PC-3 (cell line): ENCODE data around the gene SCNN1B. TPM values are rescaled to one million over a fixed set of nuclear protein-coding genes. Genes with fewer than 3 reads are reported as not detected.

Experiments
- ATAC-seq: fragments of 200-7000 bp; cut with Tn5 transposase; 2 replicates; pipeline ENCODE4 v1.9.1; 2020; ENCODE audit warnings: mild to moderate bottlenecking, moderate library complexity
- BruUV-seq: library from RNA; stranded (reverse); fragments of 400-500 nt; replicated peaks from 2 replicates; lab custom pipeline; 2021; lab: Mats Ljungman, UMichigan
- CTCF ChIA-PET: fragments of 300-600 bp; sonication (Branson Sonifier 250); formaldehyde crosslinking; loops from one replicate; lab custom pipeline; 2022; ENCODE audit warnings: antibody characterized with exemption; lab: Charles Lee
- POLR2A ChIA-PET: fragments of 300-600 bp; sonication (Branson Sonifier 250); formaldehyde crosslinking; loops from one replicate; lab custom pipeline; 2022; ENCODE audit warnings: antibody characterized with exemption; ENCODE audit not compliant: unreplicated experiment; lab: Charles Lee
- DNase-seq: peaks from one replicate; pipeline ENCODE4 v3.0.0-alpha.2; 2015
- H2AFZ ChIP-seq: fragments of 300-600 bp; sonication (generic); 2 replicates; pipeline ENCODE4 v1.6.0; 2016; ENCODE audit warnings: antibody characterized with exemption, low read length
- H3F3A ChIP-seq: fragments of 300-600 bp; sonication (generic); one replicate; pipeline ENCODE4 v1.6.0; 2017; ENCODE audit warnings: antibody characterized with exemption, low read length, control low read depth, mild to moderate bottlenecking; ENCODE audit not compliant: unreplicated experiment
- H3K27ac ChIP-seq: fragments of 300-600 bp; sonication (generic); 2 replicates; pipeline ENCODE4 v1.5.1; 2016; ENCODE audit warnings: mild to moderate bottlenecking, low read length
- H3K27me3 ChIP-seq: fragments of 300-600 bp; sonication (generic); 2 replicates; pipeline ENCODE4 v1.6.1; 2016; ENCODE audit warnings: low read length, mixed read lengths
- H3K36me3 ChIP-seq: fragments of 300-600 bp; sonication (generic); 2 replicates; pipeline ENCODE4 v1.6.1; 2016; ENCODE audit warnings: low read depth, mixed run types, low read length, mixed read lengths
- H3K4me1 ChIP-seq: fragments of 300-600 bp; sonication (generic); 2 replicates; pipeline ENCODE4 v1.5.1; 2016; ENCODE audit warnings: low read length; ENCODE audit not compliant: insufficient read depth
- H3K4me2 ChIP-seq: fragments of 300-600 bp; sonication (generic); 2 replicates; pipeline ENCODE4 v1.6.0; 2016; ENCODE audit warnings: low read length
- H3K4me3 ChIP-seq: fragments of 300-600 bp; sonication (generic); 2 replicates; pipeline ENCODE4 v1.5.1; 2016; ENCODE audit warnings: mild to moderate bottlenecking, low read length, mixed read lengths
- H3K79me2 ChIP-seq: fragments of 300-600 bp; sonication (generic); 2 replicates; pipeline ENCODE4 v1.6.1; 2017; ENCODE audit warnings: low read length, mixed read lengths
- H3K9ac ChIP-seq: fragments of 300-600 bp; sonication (generic); 2 replicates; pipeline ENCODE4 v1.6.0; 2016; ENCODE audit warnings: mild to moderate bottlenecking, low read length
- H3K9me2 ChIP-seq: fragments of 300-600 bp; sonication (generic); replicated peaks from 2 replicates; pipeline ENCODE4 v1.6.1; 2016; ENCODE audit warnings: mixed run types, low read length, mixed read lengths
- H3K9me3 ChIP-seq: fragments of 300-600 bp; sonication (generic); 2 replicates; pipeline ENCODE4 v1.6.1; 2016; ENCODE audit warnings: low read length, mixed read lengths
- H4K20me1 ChIP-seq: fragments of 300-600 bp; sonication (generic); 2 replicates; pipeline ENCODE4 v1.6.1; 2016; ENCODE audit warnings: low read length, mixed read lengths
- CTCF ChIP-seq: fragments of 300-600 bp; sonication (generic); conservative IDR thresholded peaks from 2 replicates; pipeline ENCODE4 v1.5.1; 2017; ENCODE audit warnings: antibody characterized with exemption, low read depth, mild to moderate bottlenecking, low read length
- EZH2 ChIP-seq: fragments of 300-600 bp; sonication (generic); IDR thresholded peaks from one replicate; pipeline ENCODE4 v1.6.1; 2017; ENCODE audit warnings: antibody characterized with exemption, mild to moderate bottlenecking, low read length; ENCODE audit not compliant: unreplicated experiment
- EZH2phosphoT487 ChIP-seq: fragments of 300-600 bp; sonication (generic); IDR thresholded peaks from 2 replicates; pipeline ENCODE4 v1.6.1; 2018; ENCODE audit warnings: mild to moderate bottlenecking, antibody characterized with exemption, low read length, borderline replicate concordance
- intact Hi-C: fragments of 100-400 bp; cut with micrococcal nuclease; formaldehyde crosslinking; loops from 2 replicates; pipeline ENCODE4 v1.9.0; 2023
- total RNA-seq: library from RNA; depleted of rRNA; stranded (reverse); fragments of >200 nt; gene quantifications from 2 replicates; pipeline ENCODE4 v1.2.3, GENCODE V29; 2014

SCNN1B gene
- total RNA-seq, 1 experiment from 2014 or later: 4.1 TPM

- no peaks in the 10 kb centered on the region for H3K9me3 ChIP-seq
- H3K4me2 ChIP-seq: no peak overlapping the region
- no peak overlapping the region for H3K27ac ChIP-seq
- H2AFZ ChIP-seq: no peak overlapping the region
- TF ChIP-seq CTCF (no peak), EZH2phosphoT487 (no peak), EZH2 (no peak)
- intact Hi-C loops: no loop called here
- no TSS peak for BruUV-seq
- no peaks in the 10 kb centered on the region; the same call in 1 of the 2 replicates for H3K36me3 ChIP-seq
- POLR2A ChIA-PET: no interaction called here
- no peak overlapping the region for H3K9ac ChIP-seq
- H3K4me3 ChIP-seq: no peak overlapping the region
- peaks cover 33% of the 10 kb centered on the region for H3K4me1 ChIP-seq
- H3K79me2 ChIP-seq: no peaks in the 10 kb centered on the region
- CTCF ChIA-PET: no interaction called here
- ATAC-seq (no peak), DNase-seq (no peak)
- no peaks in the 10 kb centered on the region for H4K20me1 ChIP-seq
- H3K27me3 ChIP-seq: no peaks in the 10 kb centered on the region
- no peaks in the 10 kb centered on the region for H3F3A ChIP-seq
- no peaks in the 10 kb centered on the region for H3K9me2 ChIP-seq
Observed at GRCh38 chr16:23392223-23392600, 90.1 kb downstream of the SCNN1B start.

- Histone ChIP-seq H3K79me2 (no peaks in the 10 kb centered on the region), H3K9me2 (no peaks in the 10 kb centered on the region), H3K27ac (no peak overlapping the region), H4K20me1 (no peaks in the 10 kb centered on the region), H3K36me3 (0 out of 2 replicates have a peak, but pooled peaks cover 3% of the 10 kb centered on the region), H3K4me1 (peaks cover 33% of the 10 kb centered on the region), H3K4me3 (no peak overlapping the region), H3K9ac (no peak overlapping the region), H3K4me2 (no peak overlapping the region), H3K27me3 (no peaks in the 10 kb centered on the region), H3K9me3 (no peaks in the 10 kb centered on the region), H2AFZ (no peak overlapping the region), H3F3A (no peaks in the 10 kb centered on the region)
- POLR2A ChIA-PET: no interaction called here
- CTCF ChIA-PET: no interaction called here
- DNase-seq (no peak), ATAC-seq (no peak)
- no peak for TF ChIP-seq CTCF
- no peak for TF ChIP-seq EZH2phosphoT487
- TF ChIP-seq EZH2: no peak
- BruUV-seq: no TSS peak
- intact Hi-C loops: no loop called here
Observed at GRCh38 chr16:23394141-23394831, 92.2 kb downstream of the SCNN1B start.

- intact Hi-C loops: no loop called here
- CTCF ChIA-PET: no interaction called here
- POLR2A ChIA-PET: no interaction called here
Observed at GRCh38 chr16:23395732-23396131, 93.6 kb downstream of the SCNN1B start.

More at GRCh38 chr16:23395732-23396131, 93.6 kb downstream of the SCNN1B start:
- Histone ChIP-seq H4K20me1 (no peaks in the 10 kb centered on the region), H3K4me3 (no peak overlapping the region), H3F3A (no peaks in the 10 kb centered on the region), H3K27me3 (no peaks in the 10 kb centered on the region), H3K4me2 (no peak overlapping the region), H2AFZ (no peak overlapping the region), H3K79me2 (no peaks in the 10 kb centered on the region), H3K4me1 (peaks cover 27% of the 10 kb centered on the region), H3K36me3 (0 out of 2 replicates have a peak, but pooled peaks cover 3% of the 10 kb centered on the region), H3K9me3 (no peaks in the 10 kb centered on the region), H3K9me2 (no peaks in the 10 kb centered on the region), H3K9ac (no peak overlapping the region), H3K27ac (no peak overlapping the region)
- DNase-seq (no peak), ATAC-seq (no peak)
- no TSS peak for BruUV-seq
- no peak for TF ChIP-seq EZH2phosphoT487
- TF ChIP-seq CTCF: no peak
- TF ChIP-seq EZH2: no peak
